Calu3 (cell line): ENCODE results near the gene RETREG1. TPM values are rescaled to one million over a fixed set of nuclear protein-coding genes. Genes with fewer than 3 reads are reported as not detected.

ENCODE experiments used
- BruUV-seq: library from RNA; stranded (reverse); fragments of 400-500 nt; replicated peaks from 2 replicates; lab custom pipeline; 2021; lab: Mats Ljungman, UMichigan
- CTCF ChIA-PET: fragments of 300-600 bp; sonication (Branson Sonifier 250); formaldehyde crosslinking; loops from one replicate; lab custom pipeline; 2022; ENCODE audit warnings: antibody characterized with exemption; lab: Charles Lee
- DNase-seq: peaks from one replicate; pipeline ENCODE4 v3.0.0; 2022
- H3K27ac Mint-ChIP-seq: one replicate; pipeline ENCODE4 v1.8.0; 2022; ENCODE audit warnings: mixed read lengths; ENCODE audit not compliant: unreplicated experiment
- H3K27me3 Mint-ChIP-seq: one replicate; pipeline ENCODE4 v1.8.0; 2022; ENCODE audit warnings: mixed read lengths; ENCODE audit not compliant: unreplicated experiment
- H3K36me3 Mint-ChIP-seq: one replicate; pipeline ENCODE4 v1.8.0; 2022; ENCODE audit warnings: mild to moderate bottlenecking, moderate library complexity, mixed read lengths; ENCODE audit not compliant: insufficient read depth, unreplicated experiment
- H3K4me1 Mint-ChIP-seq: one replicate; pipeline ENCODE4 v1.8.0; 2022; ENCODE audit warnings: mild to moderate bottlenecking, low read depth, mixed read lengths; ENCODE audit not compliant: unreplicated experiment
- H3K4me3 Mint-ChIP-seq: one replicate; pipeline ENCODE4 v1.8.0; 2022; ENCODE audit warnings: mild to moderate bottlenecking, low read depth, moderate library complexity, mixed read lengths; ENCODE audit not compliant: unreplicated experiment
- H3K9me3 Mint-ChIP-seq: one replicate; pipeline ENCODE4 v1.8.0; 2022; ENCODE audit warnings: low read depth, mixed read lengths; ENCODE audit not compliant: unreplicated experiment
- CTCF ChIP-seq: fragments of 200-600 bp; IDR thresholded peaks from one replicate; pipeline ENCODE4 v1.8.0; 2022; ENCODE audit warnings: antibody characterized with exemption; ENCODE audit not compliant: unreplicated experiment
- intact Hi-C: fragments of 100-400 bp; cut with micrococcal nuclease; formaldehyde crosslinking; loops from one replicate; pipeline ENCODE4 v1.10.0; 2022; ENCODE audit not compliant: unreplicated experiment
- total RNA-seq: library from RNA; stranded (reverse); gene quantifications from 2 replicates; pipeline ENCODE4 v1.2.3, GENCODE V29; 2022

Gene RETREG1
- total RNA-seq, 1 experiment from 2014 or later = 12.0 TPM

- Mint-ChIP-seq H3K36me3 (no peaks in the 10 kb centered on the region), H3K4me3 (no peak overlapping the region), H3K9me3 (no peaks in the 10 kb centered on the region), H3K27ac (no peak overlapping the region), H3K4me1 (no peaks in the 10 kb centered on the region), H3K27me3 (peaks cover 42% of the 10 kb centered on the region)
- no peak for TF ChIP-seq CTCF
- intact Hi-C loops = no loop called here
- DNase-seq = no peak
- CTCF ChIA-PET = no interaction called here
- BruUV-seq = no TSS peak
These were observed 8.3 kb upstream of the RETREG1 start for GRCh38 chr5:16625096-16625495.

GRCh38 chr5:16619136-16619535 is 2.3 kb upstream of the RETREG1 start:
- no TSS peak for BruUV-seq
- Mint-ChIP-seq H3K27me3 (no peaks in the 10 kb centered on the region), H3K36me3 (peaks cover 11% of the 10 kb centered on the region), H3K9me3 (no peaks in the 10 kb centered on the region), H3K27ac (no peak overlapping the region), H3K4me3 (no peak overlapping the region), H3K4me1 (no peaks in the 10 kb centered on the region)
- no peak for DNase-seq
- CTCF ChIA-PET = no interaction called here
- intact Hi-C loops = no loop called here
- TF ChIP-seq CTCF = no peak

GRCh38 chr5:16618138-16618897 is 1.5 kb upstream of the RETREG1 start:
- Mint-ChIP-seq H3K27ac (no peak overlapping the region), H3K4me3 (no peak overlapping the region), H3K9me3 (no peaks in the 10 kb centered on the region), H3K4me1 (no peaks in the 10 kb centered on the region), H3K36me3 (peaks cover 11% of the 10 kb centered on the region), H3K27me3 (no peaks in the 10 kb centered on the region)
- DNase-seq = no peak
- intact Hi-C loops = no loop called here
- no TSS peak for BruUV-seq
- TF ChIP-seq CTCF = no peak
- CTCF ChIA-PET = no interaction called here

GRCh38 chr5:16617274-16617968 is 624 bp upstream of the RETREG1 start:
- no peak for DNase-seq
- no TSS peak for BruUV-seq
- no peak for TF ChIP-seq CTCF
- no peaks in the 10 kb centered on the region for H3K27me3 Mint-ChIP-seq
- H3K4me1 Mint-ChIP-seq = no peaks in the 10 kb centered on the region
- CTCF ChIA-PET = no interaction called here
- intact Hi-C loops = no loop called here
- H3K4me3 Mint-ChIP-seq = no peak overlapping the region
- peaks cover 11% of the 10 kb centered on the region for H3K36me3 Mint-ChIP-seq
- H3K9me3 Mint-ChIP-seq = no peaks in the 10 kb centered on the region
- no peak overlapping the region for H3K27ac Mint-ChIP-seq
